ENCODE measurements around the gene DNAJB6.

DNAJB6 gene

GRCh38 chr7:157437519-157438061 lies 100.8 kb downstream of the DNAJB6 start:
- TF ChIP-seq CTCF (IDR thresholded peaks at IDR 0.05; ENCODE audit: insufficient read depth, low read length, poor library complexity, severe bottlenecking) (no peak), EZH2phosphoT487 (conservative IDR thresholded peaks at IDR 0.05; ENCODE audit: low read length) (no peak)
- Histone ChIP-seq H3K9ac (ENCODE audit: low read length) (no peak overlapping the region), H3K4me2 (ENCODE audit: low read depth, low read length, poor library complexity, severe bottlenecking) (no peak overlapping the region), H2AFZ (ENCODE audit: low read depth, low read length, severe bottlenecking) (no peak overlapping the region), H4K20me1 (ENCODE audit: low read depth, low read length) (no peaks in the 10 kb centered on the region), H3K27ac (ENCODE audit: low read depth, low read length) (no peak overlapping the region), H3K79me2 (ENCODE audit: insufficient read depth, low read length) (no peaks in the 10 kb centered on the region), H3K9me2 (replicated peaks; ENCODE audit: insufficient read depth, low read length) (no peaks in the 10 kb centered on the region), H3K9me3 (ENCODE audit: insufficient read depth, low read length) (no peaks in the 10 kb centered on the region), H3K4me3 (ENCODE audit: insufficient read depth, low read length, poor library complexity, severe bottlenecking) (no peak overlapping the region), H3K27me3 (ENCODE audit: low read length) (no peaks in the 10 kb centered on the region), H3K36me3 (ENCODE audit: low read length) (no peaks in the 10 kb centered on the region), H3F3A (ENCODE audit: insufficient read depth) (no peaks in the 10 kb centered on the region)

GRCh38 chr7:157438121-157439025 lies 101.6 kb downstream of the DNAJB6 start:
- no peak for TF ChIP-seq EZH2phosphoT487 (conservative IDR thresholded peaks at IDR 0.05; ENCODE audit: low read length)
- no peak for TF ChIP-seq CTCF (IDR thresholded peaks at IDR 0.05; ENCODE audit: insufficient read depth, low read length, poor library complexity, severe bottlenecking)
- no peaks in the 10 kb centered on the region for H3K36me3 ChIP-seq (ENCODE audit: low read length)
- H3K4me3 ChIP-seq (ENCODE audit: insufficient read depth, low read length, poor library complexity, severe bottlenecking), result no peak overlapping the region
- no peak overlapping the region for H3K27ac ChIP-seq (ENCODE audit: low read depth, low read length)
- H3K9ac ChIP-seq (ENCODE audit: low read length), result no peak overlapping the region
- no peak overlapping the region for H3K4me2 ChIP-seq (ENCODE audit: low read depth, low read length, poor library complexity, severe bottlenecking)
- no peaks in the 10 kb centered on the region for H3K79me2 ChIP-seq (ENCODE audit: insufficient read depth, low read length)
- no peaks in the 10 kb centered on the region for H3K9me3 ChIP-seq (ENCODE audit: insufficient read depth, low read length)
- no peaks in the 10 kb centered on the region for H3F3A ChIP-seq (ENCODE audit: insufficient read depth)
- no peaks in the 10 kb centered on the region for H4K20me1 ChIP-seq (ENCODE audit: low read depth, low read length)
- no peaks in the 10 kb centered on the region for H3K27me3 ChIP-seq (ENCODE audit: low read length)
- no peaks in the 10 kb centered on the region for H3K9me2 ChIP-seq (replicated peaks; ENCODE audit: insufficient read depth, low read length)
- no peak overlapping the region for H2AFZ ChIP-seq (ENCODE audit: low read depth, low read length, severe bottlenecking)

- Histone ChIP-seq H3F3A (ENCODE audit: insufficient read depth) (no peaks in the 10 kb centered on the region), H3K9me3 (ENCODE audit: insufficient read depth, low read length) (no peaks in the 10 kb centered on the region), H3K27me3 (ENCODE audit: low read length) (no peaks in the 10 kb centered on the region), H3K4me2 (ENCODE audit: low read depth, low read length, poor library complexity, severe bottlenecking) (no peak overlapping the region), H3K79me2 (ENCODE audit: insufficient read depth, low read length) (no peaks in the 10 kb centered on the region), H3K27ac (ENCODE audit: low read depth, low read length) (no peak overlapping the region), H3K36me3 (ENCODE audit: low read length) (no peaks in the 10 kb centered on the region), H3K4me3 (ENCODE audit: insufficient read depth, low read length, poor library complexity, severe bottlenecking) (no peak overlapping the region), H2AFZ (ENCODE audit: low read depth, low read length, severe bottlenecking) (no peak overlapping the region), H3K9me2 (replicated peaks; ENCODE audit: insufficient read depth, low read length) (no peaks in the 10 kb centered on the region), H3K9ac (ENCODE audit: low read length) (no peak overlapping the region), H4K20me1 (ENCODE audit: low read depth, low read length) (no peaks in the 10 kb centered on the region)
- no peak for TF ChIP-seq EZH2phosphoT487 (conservative IDR thresholded peaks at IDR 0.05; ENCODE audit: low read length)
- TF ChIP-seq CTCF (IDR thresholded peaks at IDR 0.05; ENCODE audit: insufficient read depth, low read length, poor library complexity, severe bottlenecking), result no peak
Observed at GRCh38 chr7:157439149-157439548, 102.3 kb downstream of the DNAJB6 start.
